HepG2 (cell line): Measurements from ENCODE around the gene SLC15A1. TPM values are rescaled to one million over a fixed set of nuclear protein-coding genes. Genes with fewer than 3 reads are reported as not detected.

ENCODE experiments used
- ATAC-seq: fragments of 200-7000 bp; cut with Tn5 transposase; 3 replicates; pipeline ENCODE4 v1.9.1; 2020; ENCODE audit warnings: mild to moderate bottlenecking, moderate library complexity
- BruUV-seq: library from RNA; stranded (reverse); fragments of 400-500 nt; replicated peaks from 2 replicates; lab custom pipeline; 2021; lab: Mats Ljungman, UMichigan
- CTCF ChIA-PET: fragments of 300-600 bp; formaldehyde crosslinking; extraction: SDS; loops from one replicate; lab custom pipeline; 2021; ENCODE audit warnings: low total read pairs, inconsistent platforms, low intra/inter-chr PET ratio; lab: Yijun Ruan, JAX
- POLR2A ChIA-PET: fragments of 350-600 bp; sonication (Branson Sonifier 250); formaldehyde crosslinking; loops from one replicate; lab custom pipeline; 2020; ENCODE audit warnings: antibody characterized with exemption, inconsistent platforms; lab: Yijun Ruan, JAX
- DNase-seq: peaks from one replicate; pipeline ENCODE4 v3.0.0-alpha.2; 2015; ENCODE audit warnings: low spot score
- FAIRE-seq: peaks from 3 replicates; lab custom pipeline; 2011; peaks lifted over from hg19 to GRCh38; lab: Jason Lieb, UNC
- H2AFZ ChIP-seq: one replicate; pipeline ENCODE4 v1.6.1; 2011; ENCODE audit warnings: low read length, inconsistent platforms
- H3K27ac ChIP-seq: fragments of 300-600 bp; 3 replicates; pipeline ENCODE4 v1.8.0; 2011; ENCODE audit warnings: mixed run types, mild to moderate bottlenecking, mixed read lengths, low read length, inconsistent platforms; ENCODE audit not compliant: insufficient read depth; ENCODE audit errors: extremely low read length
- H3K27me3 ChIP-seq, 2 experiments: fragments of 200-600 bp in 1 of 2; 2 replicates in 1 of 2; 3 replicates in 1 of 2; pipeline versions ENCODE4 v1.6.0 to v1.8.0; 2011; ENCODE audit warnings: low read length in 2 of 2, mild to moderate bottlenecking in 2 of 2, moderate library complexity in 2 of 2, inconsistent platforms in 1 of 2; ENCODE audit not compliant: insufficient read depth in 2 of 2, control insufficient read depth in 1 of 2
- H3K36me3 ChIP-seq, 2 experiments: fragments of 200-600 bp in 1 of 2; replicated peaks in 1 of 2; 2 replicates in 1 of 2; 3 replicates in 1 of 2; pipeline versions ENCODE4 v1.5.1 to v1.8.0; 2011; ENCODE audit warnings: low read length in 2 of 2, inconsistent platforms in 1 of 2; ENCODE audit not compliant: insufficient read depth in 2 of 2, control insufficient read depth in 1 of 2
- H3K4me1 ChIP-seq: 2 replicates; pipeline ENCODE4 v1.5.1; 2012; ENCODE audit warnings: low read length, inconsistent platforms; ENCODE audit not compliant: insufficient read depth
- H3K4me2 ChIP-seq: 2 replicates; pipeline ENCODE4 v1.6.0; 2011; ENCODE audit warnings: low read depth, low read length, inconsistent platforms
- H3K4me3 ChIP-seq, 3 experiments: fragments of 200-600 bp in 1 of 3; sonication (generic), shearing (Covaris generic) in 1 of 3; replicated peaks in 1 of 3; 2 replicates each; pipeline ENCODE4 v1.5.1; 2011 to 2016; ENCODE audit warnings: low read length in 3 of 3, inconsistent platforms in 2 of 3, low read depth in 2 of 3, mild to moderate bottlenecking in 2 of 3, control low read depth in 1 of 3, mixed read lengths in 1 of 3; ENCODE audit not compliant: insufficient read depth in 1 of 3
- H3K79me2 ChIP-seq: one replicate; pipeline ENCODE4 v1.6.1; 2011; ENCODE audit warnings: low read length, inconsistent platforms; ENCODE audit not compliant: insufficient read depth
- H3K9ac ChIP-seq: 2 replicates; pipeline ENCODE4 v1.6.0; 2011; ENCODE audit warnings: mild to moderate bottlenecking, low read depth, low read length, inconsistent platforms; ENCODE audit not compliant: insufficient read depth
- H3K9me3 ChIP-seq: 2 replicates; pipeline ENCODE4 v1.5.1; 2012; ENCODE audit warnings: mild to moderate bottlenecking, low read length
- H4K20me1 ChIP-seq: 2 replicates; pipeline ENCODE4 v1.6.0; 2011; ENCODE audit warnings: inconsistent platforms, mild to moderate bottlenecking, low read length, moderate library complexity; ENCODE audit not compliant: insufficient read depth
- CENPT ChIP-seq: sonication (generic); formaldehyde crosslinking; IDR thresholded peaks from 2 replicates; pipeline ENCODE4 v1.8.0; 2022; ENCODE audit warnings: low read depth, mild to moderate bottlenecking, moderate library complexity, missing genetic modification reagents
- MAFK ChIP-seq, 2 experiments: IDR thresholded peaks in 1 of 2; conservative IDR thresholded peaks in 1 of 2; 2 replicates each; pipeline ENCODE4 v1.6.1; 2011; ENCODE audit warnings: improper control_type of control experiment in 2 of 2, low read length in 2 of 2
- SIN3B ChIP-seq: fragments of 150-350 bp; IDR thresholded peaks from 2 replicates; pipeline ENCODE4 v1.6.1; 2014; ENCODE audit warnings: low read length
- WGBS: methylation state at CpG from one replicate; pipeline ENCODE4 v1.1.6; 2017; ENCODE audit warnings: low lambda C conversion rate; 5-methylcytosine and 5-hydroxymethylcytosine counted together
- in situ Hi-C: cut with HindIII; loops from 2 replicates; pipeline ENCODE4 v1.10.0; 2017; ENCODE audit warnings: low pct_unique_long_range_greater_than_20kb; ENCODE audit not compliant: extremely low pct_ligation_motif_present
- intact Hi-C: fragments of 100-400 bp; cut with micrococcal nuclease; formaldehyde crosslinking; loops from one replicate; pipeline ENCODE4 v1.10.0; 2022; ENCODE audit not compliant: unreplicated experiment
- polyA plus RNA-seq, 8 experiments: library from polyadenylated mRNA; depleted of rRNA in 3 of 8; stranded (reverse) in 7 of 8; unstranded in 1 of 8; fragments of >200 nt; fragmentation: Illumina TruSeq in 4 of 8; extraction: Trizol in 4 of 8; gene quantifications; 2 replicates each; pipeline versions ENCODE4 v1.2.1 to v1.2.3, GENCODE V29; 2011 to 2016; ENCODE audit warnings: low read depth in 4 of 8, missing spikeins in 1 of 8, mixed read lengths in 1 of 8; ENCODE audit not compliant: insufficient read depth in 1 of 8
- total RNA-seq, 5 experiments: library from RNA; depleted of rRNA; stranded (reverse); fragments of >200 nt; fragmentation: Illumina TruSeq; extraction: Trizol; gene quantifications; 2 replicates each; pipeline ENCODE4 v1.2.3, GENCODE V29; 2016; ENCODE audit warnings: low read depth in 1 of 5
- TF ChIP-seq, protein P1 (sequence below): sonication (generic); formaldehyde crosslinking; IDR thresholded peaks from 2 replicates; pipeline ENCODE4 v1.9.0; 2021; ENCODE audit warnings: mild to moderate bottlenecking, missing genetic modification reagents

Gene SLC15A1
- total and polyA plus RNA-seq, 2 of the 13 experiments (the other 11 are each of a cell fraction or from before 2014, with no cell fraction given) = 0.17 to 0.20 TPM

DNA sequence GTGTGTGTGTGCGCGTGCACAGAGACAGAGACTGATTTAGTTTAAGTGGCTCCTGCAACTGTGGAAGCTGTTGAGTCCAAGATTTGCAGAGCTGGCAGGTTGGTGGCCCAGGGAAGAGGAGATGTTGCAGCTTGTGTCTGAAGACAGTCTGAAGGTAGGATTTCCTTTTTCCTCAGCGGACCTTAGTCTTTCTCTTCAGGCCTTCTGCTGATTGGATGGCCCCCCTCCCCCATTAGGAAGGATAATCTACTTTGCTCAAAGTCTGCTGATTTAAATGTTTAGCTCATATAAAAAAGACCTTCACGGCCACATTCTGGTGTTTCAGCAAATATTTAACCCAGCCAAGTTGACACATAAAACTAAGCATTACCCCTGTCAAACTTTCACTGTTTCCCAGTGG, 84.3 kb downstream of the SLC15A1 start:
- TF ChIP-seq CENPT (no peak), SIN3B (no peak), MAFK (conservative IDR thresholded peaks at IDR 0.05 in 1 of 2, IDR thresholded peaks at IDR 0.05 in 1 of 2; ENCODE audit: low read length in 2 of 2) (0 out of 4 replicates have a peak, but pooled peaks of 1 of the 2 experiments have one; percentile 9)
- TF ChIP-seq, protein P1, sequence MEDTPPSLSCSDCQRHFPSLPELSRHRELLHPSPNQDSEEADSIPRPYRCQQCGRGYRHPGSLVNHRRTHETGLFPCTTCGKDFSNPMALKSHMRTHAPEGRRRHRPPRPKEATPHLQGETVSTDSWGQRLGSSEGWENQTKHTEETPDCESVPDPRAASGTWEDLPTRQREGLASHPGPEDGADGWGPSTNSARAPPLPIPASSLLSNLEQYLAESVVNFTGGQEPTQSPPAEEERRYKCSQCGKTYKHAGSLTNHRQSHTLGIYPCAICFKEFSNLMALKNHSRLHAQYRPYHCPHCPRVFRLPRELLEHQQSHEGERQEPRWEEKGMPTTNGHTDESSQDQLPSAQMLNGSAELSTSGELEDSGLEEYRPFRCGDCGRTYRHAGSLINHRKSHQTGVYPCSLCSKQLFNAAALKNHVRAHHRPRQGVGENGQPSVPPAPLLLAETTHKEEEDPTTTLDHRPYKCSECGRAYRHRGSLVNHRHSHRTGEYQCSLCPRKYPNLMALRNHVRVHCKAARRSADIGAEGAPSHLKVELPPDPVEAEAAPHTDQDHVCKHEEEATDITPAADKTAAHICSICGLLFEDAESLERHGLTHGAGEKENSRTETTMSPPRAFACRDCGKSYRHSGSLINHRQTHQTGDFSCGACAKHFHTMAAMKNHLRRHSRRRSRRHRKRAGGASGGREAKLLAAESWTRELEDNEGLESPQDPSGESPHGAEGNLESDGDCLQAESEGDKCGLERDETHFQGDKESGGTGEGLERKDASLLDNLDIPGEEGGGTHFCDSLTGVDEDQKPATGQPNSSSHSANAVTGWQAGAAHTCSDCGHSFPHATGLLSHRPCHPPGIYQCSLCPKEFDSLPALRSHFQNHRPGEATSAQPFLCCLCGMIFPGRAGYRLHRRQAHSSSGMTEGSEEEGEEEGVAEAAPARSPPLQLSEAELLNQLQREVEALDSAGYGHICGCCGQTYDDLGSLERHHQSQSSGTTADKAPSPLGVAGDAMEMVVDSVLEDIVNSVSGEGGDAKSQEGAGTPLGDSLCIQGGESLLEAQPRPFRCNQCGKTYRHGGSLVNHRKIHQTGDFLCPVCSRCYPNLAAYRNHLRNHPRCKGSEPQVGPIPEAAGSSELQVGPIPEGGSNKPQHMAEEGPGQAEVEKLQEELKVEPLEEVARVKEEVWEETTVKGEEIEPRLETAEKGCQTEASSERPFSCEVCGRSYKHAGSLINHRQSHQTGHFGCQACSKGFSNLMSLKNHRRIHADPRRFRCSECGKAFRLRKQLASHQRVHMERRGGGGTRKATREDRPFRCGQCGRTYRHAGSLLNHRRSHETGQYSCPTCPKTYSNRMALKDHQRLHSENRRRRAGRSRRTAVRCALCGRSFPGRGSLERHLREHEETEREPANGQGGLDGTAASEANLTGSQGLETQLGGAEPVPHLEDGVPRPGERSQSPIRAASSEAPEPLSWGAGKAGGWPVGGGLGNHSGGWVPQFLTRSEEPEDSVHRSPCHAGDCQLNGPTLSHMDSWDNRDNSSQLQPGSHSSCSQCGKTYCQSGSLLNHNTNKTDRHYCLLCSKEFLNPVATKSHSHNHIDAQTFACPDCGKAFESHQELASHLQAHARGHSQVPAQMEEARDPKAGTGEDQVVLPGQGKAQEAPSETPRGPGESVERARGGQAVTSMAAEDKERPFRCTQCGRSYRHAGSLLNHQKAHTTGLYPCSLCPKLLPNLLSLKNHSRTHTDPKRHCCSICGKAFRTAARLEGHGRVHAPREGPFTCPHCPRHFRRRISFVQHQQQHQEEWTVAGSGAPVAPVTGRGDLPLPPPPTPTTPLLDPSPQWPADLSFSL (CRISPR knock-in tag) = no peak
- H3K27ac ChIP-seq = no peak overlapping the region
- no peak overlapping the region for H2AFZ ChIP-seq
- in situ Hi-C loops = loop anchor here (25.0 kb wide), 1 partner anchor 806 kb away; no protein-coding TSS in a partner anchor
- no peaks in the 10 kb centered on the region for H3K9me3 ChIP-seq
- POLR2A ChIA-PET = no interaction called here
- no peaks in the 10 kb centered on the region for H3K27me3 ChIP-seq
- H3K9ac ChIP-seq = no peak overlapping the region
- ATAC-seq (no peak), DNase-seq (no peak), FAIRE-seq (no peak)
- peaks cover 39% of the 10 kb centered on the region for H3K4me1 ChIP-seq
- intact Hi-C loops = no loop called here
- H3K36me3 ChIP-seq = no peaks in the 10 kb centered on the region
- no peaks in the 10 kb centered on the region for H3K79me2 ChIP-seq
- no TSS peak for BruUV-seq
- 49% methylated on average over 4 of the region's 4 CpGs for WGBS
- H3K4me3 ChIP-seq = no peak overlapping the region
- no peaks in the 10 kb centered on the region for H4K20me1 ChIP-seq
- CTCF ChIA-PET = no interaction called here
- H3K4me2 ChIP-seq = no peak overlapping the region
